HEK293 (cell line): ENCODE results near the gene CCDC3.

ENCODE experiments used
- CTCF ChIA-PET: fragments of 350-600 bp; formaldehyde crosslinking; extraction: SDS; loops from one replicate; lab custom pipeline; 2021; ENCODE audit warnings: antibody characterized with exemption; lab: Yijun Ruan, JAX
- POLR2A ChIA-PET: fragments of 300-600 bp; formaldehyde crosslinking; extraction: SDS; loops from one replicate; lab custom pipeline; 2020; ENCODE audit warnings: antibody characterized with exemption, inconsistent platforms; lab: Yijun Ruan, JAX
- H3K27ac ChIP-seq: fragments of 200-500 bp; sonication (Bioruptor generic); 2 replicates; pipeline ENCODE4 v1.5.1; 2014; ENCODE audit warnings: low read depth, low read length, control low read depth, inconsistent platforms; ENCODE audit errors: extremely low read depth
- H3K36me3 ChIP-seq, 2 experiments: fragments of 200-500 bp in 1 of 2; sonication (Bioruptor generic) in 1 of 2; 1 replicate in 1 of 2; 2 replicates in 1 of 2; pipeline ENCODE4 v1.5.1; 2014 to 2017; ENCODE audit warnings: inconsistent platforms in 2 of 2, low read length in 2 of 2; ENCODE audit not compliant: control insufficient read depth in 2 of 2, insufficient read depth in 1 of 2
- H3K4me1 ChIP-seq: fragments of 200-500 bp; sonication (Bioruptor generic); 2 replicates; pipeline ENCODE4 v1.5.1; 2014; ENCODE audit warnings: mild to moderate bottlenecking, low read length, inconsistent platforms; ENCODE audit not compliant: control insufficient read depth, insufficient read depth
- H3K4me3 ChIP-seq: 2 replicates; pipeline ENCODE4 v1.5.1; 2011; ENCODE audit warnings: low read depth, mild to moderate bottlenecking, control low read depth, low read length, moderate library complexity
- H3K9me3 ChIP-seq: fragments of 200-500 bp; sonication (Bioruptor generic); 2 replicates; pipeline ENCODE4 v1.5.1; 2014; ENCODE audit warnings: low read depth, low read length, inconsistent platforms; ENCODE audit not compliant: control insufficient read depth, insufficient read depth
- HIC1 ChIP-seq: fragments of 450-650 bp; formaldehyde crosslinking; IDR thresholded peaks from 2 replicates; pipeline ENCODE4 v1.5.1; 2016; ENCODE audit warnings: missing biosample characterization, missing genetic modification characterization
- PRDM4 ChIP-seq: fragments of 450-650 bp; formaldehyde crosslinking; IDR thresholded peaks from 2 replicates; pipeline ENCODE4 v1.5.1; 2017; ENCODE audit warnings: missing biosample characterization, missing genetic modification characterization
- YY1 ChIP-seq: fragments of 450-650 bp; formaldehyde crosslinking; IDR thresholded peaks from 2 replicates; pipeline ENCODE4 v1.5.1; 2018; ENCODE audit warnings: missing biosample characterization, missing genetic modification characterization
- ZNF211 ChIP-seq: fragments of 450-650 bp; formaldehyde crosslinking; IDR thresholded peaks from 2 replicates; pipeline ENCODE4 v1.5.1; 2016; ENCODE audit warnings: low read depth, missing biosample characterization, missing genetic modification characterization
- ZNF223 ChIP-seq: fragments of 450-650 bp; formaldehyde crosslinking; IDR thresholded peaks from 2 replicates; pipeline ENCODE4 v1.5.1; 2016; ENCODE audit warnings: missing biosample characterization, missing genetic modification characterization
- ZNF350 ChIP-seq: fragments of 450-650 bp; formaldehyde crosslinking; IDR thresholded peaks from 2 replicates; pipeline ENCODE4 v1.5.0; 2017; ENCODE audit warnings: missing biosample characterization, mild to moderate bottlenecking, missing genetic modification characterization
- ZNF426 ChIP-seq: fragments of 450-650 bp; formaldehyde crosslinking; IDR thresholded peaks from 2 replicates; pipeline ENCODE4 v1.5.1; 2017; ENCODE audit warnings: missing biosample characterization, missing genetic modification characterization, mild to moderate bottlenecking, inconsistent platforms, moderate library complexity
- ZNF521 ChIP-seq: fragments of 450-650 bp; formaldehyde crosslinking; IDR thresholded peaks from 2 replicates; pipeline ENCODE4 v1.5.1; 2017; ENCODE audit warnings: missing biosample characterization, mild to moderate bottlenecking, missing genetic modification characterization
- ZNF561 ChIP-seq: fragments of 450-650 bp; IDR thresholded peaks from 2 replicates; pipeline ENCODE4 v1.5.1; 2018; ENCODE audit warnings: missing biosample characterization, missing genetic modification characterization, borderline replicate concordance
- ZNF596 ChIP-seq: fragments of 450-650 bp; IDR thresholded peaks from 2 replicates; pipeline ENCODE4 v1.5.0; 2018; ENCODE audit warnings: missing biosample characterization, mild to moderate bottlenecking, missing genetic modification characterization, moderate library complexity
- ZNF626 ChIP-seq: fragments of 450-650 bp; sonication (Bioruptor Pico); formaldehyde crosslinking; IDR thresholded peaks from 2 replicates; pipeline ENCODE4 v1.5.1; 2018; ENCODE audit warnings: missing biosample characterization, missing genetic modification characterization, inconsistent platforms
- ZNF76 ChIP-seq: fragments of 450-650 bp; formaldehyde crosslinking; IDR thresholded peaks from 2 replicates; pipeline ENCODE4; 2016; ENCODE audit warnings: low read depth, missing biosample characterization, missing genetic modification characterization, borderline replicate concordance
- ZSCAN4 ChIP-seq: fragments of 450-650 bp; formaldehyde crosslinking; IDR thresholded peaks from 2 replicates; pipeline ENCODE4 v1.5.1; 2017; ENCODE audit warnings: missing biosample characterization, missing genetic modification characterization
- ZXDB ChIP-seq: fragments of 450-650 bp; formaldehyde crosslinking; IDR thresholded peaks from 2 replicates; pipeline ENCODE4 v1.5.1; 2016; ENCODE audit warnings: missing biosample characterization, missing genetic modification characterization
- TF ChIP-seq, protein P1 (sequence below): IDR thresholded peaks from 2 replicates; pipeline ENCODE4 v1.6.1; 2011; ENCODE audit warnings: mild to moderate bottlenecking, low read depth, low read length, borderline replicate concordance
- TF ChIP-seq, protein P2 (sequence below): fragments of 450-650 bp; formaldehyde crosslinking; IDR thresholded peaks from 2 replicates; pipeline ENCODE4 v1.5.1; 2017; ENCODE audit warnings: missing biosample characterization, missing genetic modification characterization

CCDC3 gene

DNA sequence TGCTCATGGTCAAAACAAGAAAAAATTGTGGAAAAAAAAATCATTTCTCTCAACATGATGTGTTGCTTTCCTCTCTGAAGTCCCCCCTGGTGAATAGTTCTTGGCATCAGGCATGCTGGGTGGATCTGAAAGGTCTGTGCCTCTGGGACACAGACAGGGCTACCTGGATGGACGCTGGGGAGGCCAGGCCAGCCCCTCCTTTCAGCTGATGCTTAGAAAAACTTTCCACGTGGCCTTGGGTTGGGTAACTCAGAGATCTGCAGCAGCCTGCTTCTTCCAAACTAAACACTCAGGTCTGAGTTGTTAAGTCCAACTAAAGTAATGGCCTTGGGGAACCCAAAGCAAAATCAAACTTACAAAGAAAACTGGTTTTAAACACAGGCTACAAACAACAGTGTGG lies 113.0 kb downstream of the CCDC3 start:
- POLR2A ChIA-PET, result no interaction called here
- Histone ChIP-seq H3K27ac (no peak overlapping the region), H3K4me1 (no peaks in the 10 kb centered on the region), H3K4me3 (no peak overlapping the region), H3K36me3 (no peaks in the 10 kb centered on the region), H3K9me3 (no peaks in the 10 kb centered on the region)
- TF ChIP-seq ZNF561 (tag by site-specific recombination), result no peak
- no peak for TF ChIP-seq ZXDB (tag by site-specific recombination)
- TF ChIP-seq ZNF211 (tag by site-specific recombination), result no peak
- no peak for TF ChIP-seq ZNF76
- no peak for TF ChIP-seq PRDM4
- TF ChIP-seq ZNF223 (tag by site-specific recombination), result no peak
- no peak for TF ChIP-seq ZNF350
- no peak for TF ChIP-seq ZSCAN4 (tag by site-specific recombination)
- no peak for TF ChIP-seq ZNF521 (tag by site-specific recombination)
- TF ChIP-seq YY1, result no peak
- CTCF ChIA-PET, result interaction anchor here (1.8 kb wide), 1 partner anchor 14 kb away, joined by 7 read pairs; no protein-coding TSS in a partner anchor

- no peaks in the 10 kb centered on the region for H3K9me3 ChIP-seq
- POLR2A ChIA-PET, result no interaction called here
- CTCF ChIA-PET, result interaction anchor here (1.3 to 1.8 kb wide), 2 partner anchors 14 to 105 kb away, joined by 4 to 7 read pairs; no protein-coding TSS in a partner anchor
Observed at GRCh38 chr10:12887780-12888179, 113.7 kb downstream of the CCDC3 start.

More at GRCh38 chr10:12887780-12888179, 113.7 kb downstream of the CCDC3 start:
- no peaks in the 10 kb centered on the region for H3K4me1 ChIP-seq
- TF ChIP-seq ZNF426 (tag by site-specific recombination), result no peak
- TF ChIP-seq HIC1 (tag by site-specific recombination), result no peak
- no peak for TF ChIP-seq ZNF626 (tag by site-specific recombination)
- no peak for TF ChIP-seq ZNF596 (tag by site-specific recombination)
- TF ChIP-seq, protein P1, sequence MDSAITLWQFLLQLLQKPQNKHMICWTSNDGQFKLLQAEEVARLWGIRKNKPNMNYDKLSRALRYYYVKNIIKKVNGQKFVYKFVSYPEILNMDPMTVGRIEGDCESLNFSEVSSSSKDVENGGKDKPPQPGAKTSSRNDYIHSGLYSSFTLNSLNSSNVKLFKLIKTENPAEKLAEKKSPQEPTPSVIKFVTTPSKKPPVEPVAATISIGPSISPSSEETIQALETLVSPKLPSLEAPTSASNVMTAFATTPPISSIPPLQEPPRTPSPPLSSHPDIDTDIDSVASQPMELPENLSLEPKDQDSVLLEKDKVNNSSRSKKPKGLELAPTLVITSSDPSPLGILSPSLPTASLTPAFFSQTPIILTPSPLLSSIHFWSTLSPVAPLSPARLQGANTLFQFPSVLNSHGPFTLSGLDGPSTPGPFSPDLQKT, result no peak
- TF ChIP-seq, protein P2, sequence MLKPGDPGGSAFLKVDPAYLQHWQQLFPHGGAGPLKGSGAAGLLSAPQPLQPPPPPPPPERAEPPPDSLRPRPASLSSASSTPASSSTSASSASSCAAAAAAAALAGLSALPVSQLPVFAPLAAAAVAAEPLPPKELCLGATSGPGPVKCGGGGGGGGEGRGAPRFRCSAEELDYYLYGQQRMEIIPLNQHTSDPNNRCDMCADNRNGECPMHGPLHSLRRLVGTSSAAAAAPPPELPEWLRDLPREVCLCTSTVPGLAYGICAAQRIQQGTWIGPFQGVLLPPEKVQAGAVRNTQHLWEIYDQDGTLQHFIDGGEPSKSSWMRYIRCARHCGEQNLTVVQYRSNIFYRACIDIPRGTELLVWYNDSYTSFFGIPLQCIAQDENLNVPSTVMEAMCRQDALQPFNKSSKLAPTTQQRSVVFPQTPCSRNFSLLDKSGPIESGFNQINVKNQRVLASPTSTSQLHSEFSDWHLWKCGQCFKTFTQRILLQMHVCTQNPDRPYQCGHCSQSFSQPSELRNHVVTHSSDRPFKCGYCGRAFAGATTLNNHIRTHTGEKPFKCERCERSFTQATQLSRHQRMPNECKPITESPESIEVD (tag by site-specific recombination), result no peak
- no peaks in the 10 kb centered on the region for H3K36me3 ChIP-seq
- H3K27ac ChIP-seq, result no peak overlapping the region
- H3K4me3 ChIP-seq, result no peak overlapping the region
